HG02763 (cell line): ENCODE measurements around the gene GTF2H1.
A peak's percentile ranks its signal among the peaks of the same experiment; 100 is the strongest.
"Not testable (repeated sequence)": the region's sequence is repeated elsewhere in the genome, so short reads cannot be mapped to it uniquely, and the experiment has no call there.

Experiments
- ATAC-seq: cut with Tn5 transposase; IDR thresholded peaks from one replicate; pipeline ENCODE4 v1.9.1; 2021; ENCODE audit warnings: mild to moderate bottlenecking, moderate library complexity; ENCODE audit not compliant: unreplicated experiment

GTF2H1 gene

DNA sequence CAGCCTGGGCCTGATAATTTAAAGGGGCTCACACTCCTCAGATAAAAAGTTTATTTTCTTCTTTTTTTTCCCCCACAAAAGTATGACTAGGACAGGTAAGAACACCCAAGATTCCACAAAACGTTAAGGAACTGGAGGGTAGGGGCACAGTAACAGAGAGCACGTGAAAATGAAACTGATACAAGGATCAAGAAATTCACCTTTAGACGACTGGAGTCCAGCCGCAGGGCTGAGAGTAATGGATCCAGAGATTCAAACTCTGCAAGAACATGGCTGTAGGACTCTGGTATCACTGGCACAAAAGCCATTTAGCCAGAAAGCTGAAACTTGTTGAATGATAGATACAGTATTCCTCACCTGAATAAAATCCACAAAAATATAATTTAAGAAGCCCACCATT lies 4.8 kb upstream of the GTF2H1 start:
- no peak for ATAC-seq

DNA sequence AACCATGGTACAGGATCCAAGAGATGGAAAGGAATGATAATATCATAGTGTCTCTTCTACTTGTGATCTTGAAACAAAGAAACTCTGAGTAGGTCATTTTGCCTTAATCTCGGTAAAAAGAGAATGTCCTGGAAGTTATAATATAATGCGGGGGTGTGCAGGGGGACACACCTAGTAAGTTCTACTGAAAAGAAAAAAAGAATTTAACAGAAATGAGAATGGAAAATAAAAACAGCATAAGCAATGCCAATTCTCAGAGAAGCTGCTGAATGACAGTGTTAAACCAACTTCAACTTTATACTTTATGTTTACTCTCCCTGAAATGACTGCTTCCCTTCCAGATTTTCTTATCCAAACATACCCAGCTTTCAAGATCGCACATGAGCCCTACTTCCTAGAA lies 2.5 kb upstream of the GTF2H1 start:
- ATAC-seq = no peak

DNA sequence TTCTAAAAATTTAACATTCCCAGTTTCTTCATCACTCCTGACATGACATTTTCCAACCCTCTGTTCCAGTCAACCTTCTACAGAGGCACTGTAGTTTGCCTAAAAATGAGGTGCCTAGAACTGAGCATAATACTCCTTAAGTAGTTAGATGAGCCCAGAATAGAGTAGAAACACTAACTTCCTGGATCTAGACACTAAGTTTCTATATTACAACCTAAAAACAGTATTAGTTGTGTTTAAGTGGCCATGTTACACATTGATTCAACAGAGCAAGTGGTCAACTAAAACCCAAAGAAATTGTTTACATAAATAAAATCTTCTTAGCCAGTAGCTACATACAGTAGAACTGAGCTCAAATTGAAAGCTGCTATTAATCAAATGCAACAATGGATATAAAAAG lies 1.8 kb upstream of the GTF2H1 start:
- ATAC-seq = no peak

DNA sequence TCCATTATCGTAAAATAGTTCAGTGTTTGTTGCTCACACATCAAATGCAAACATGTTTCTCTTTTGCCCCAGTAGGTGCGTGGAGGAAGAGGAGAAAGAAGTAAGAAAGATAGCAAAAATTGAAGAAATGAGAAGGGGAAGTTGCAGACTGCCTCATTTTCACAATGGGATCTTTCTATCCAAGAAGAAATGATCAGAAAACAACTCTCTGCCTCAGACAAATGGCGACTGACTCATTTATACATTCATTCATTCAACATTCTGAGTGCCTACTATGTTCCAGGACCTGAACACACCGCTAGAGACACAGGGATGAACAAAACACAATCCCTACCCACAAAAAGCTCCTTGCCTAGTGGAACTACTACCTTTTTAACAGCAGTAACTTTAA lies 794 bp upstream of the GTF2H1 start:
- peak; percentile 2 for ATAC-seq

DNA sequence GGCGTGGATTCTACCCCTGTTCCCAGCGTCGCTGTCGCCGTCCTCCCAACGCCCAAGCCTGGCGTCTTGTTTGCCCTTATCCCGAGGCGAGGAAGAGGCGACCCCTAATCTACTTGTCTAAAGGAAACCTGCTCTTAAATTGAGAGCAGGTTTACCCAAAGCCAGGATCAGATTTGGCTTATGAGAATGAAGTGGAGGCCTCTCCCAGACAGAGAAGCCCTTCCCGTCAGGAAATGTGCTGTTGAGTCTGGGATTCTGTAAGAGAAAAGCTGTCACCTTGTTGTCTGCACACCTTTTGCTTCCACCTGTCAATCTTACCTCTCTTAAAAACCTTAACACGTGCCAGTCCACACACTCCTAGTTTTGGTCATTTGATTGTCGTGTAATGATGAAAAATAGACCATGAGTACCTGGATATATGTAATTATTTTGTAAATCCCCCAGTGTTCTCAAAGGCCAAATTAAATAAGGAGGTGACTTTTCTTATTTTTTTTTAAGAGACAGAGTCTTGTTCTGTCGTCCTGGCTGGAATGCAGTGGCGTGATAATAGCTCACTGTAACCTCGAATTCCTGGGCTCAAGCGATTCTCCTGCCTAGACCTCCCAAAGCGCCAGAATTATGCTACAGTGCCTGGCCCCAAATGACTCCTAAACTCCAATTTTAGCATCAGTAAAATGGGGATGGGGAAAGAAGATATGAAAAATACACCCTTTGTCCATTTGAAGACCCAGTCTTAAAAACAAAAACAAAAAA lies 627 bp downstream of the GTF2H1 start:
- ATAC-seq = no peak

DNA sequence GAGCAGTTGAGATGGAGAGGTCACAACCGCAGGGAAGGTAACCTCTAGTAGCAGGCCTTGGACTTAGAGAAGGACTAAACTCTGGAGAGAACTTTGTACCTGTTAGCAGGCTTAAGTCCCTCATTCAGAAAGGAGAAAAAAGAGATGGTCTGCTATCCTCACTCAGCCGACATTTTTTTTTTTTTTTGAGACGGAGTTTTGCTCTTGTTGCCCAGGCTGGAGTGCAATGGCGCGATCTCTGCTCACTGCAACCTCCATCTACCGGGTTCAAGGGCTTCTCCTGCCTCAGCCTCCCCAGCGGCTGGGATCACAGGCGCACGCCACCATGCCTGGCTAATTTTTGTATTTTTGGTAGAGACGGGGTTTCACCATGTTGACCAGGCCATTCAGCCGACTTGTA lies 1.5 kb downstream of the GTF2H1 start:
- ATAC-seq = not testable (repeated sequence)

DNA sequence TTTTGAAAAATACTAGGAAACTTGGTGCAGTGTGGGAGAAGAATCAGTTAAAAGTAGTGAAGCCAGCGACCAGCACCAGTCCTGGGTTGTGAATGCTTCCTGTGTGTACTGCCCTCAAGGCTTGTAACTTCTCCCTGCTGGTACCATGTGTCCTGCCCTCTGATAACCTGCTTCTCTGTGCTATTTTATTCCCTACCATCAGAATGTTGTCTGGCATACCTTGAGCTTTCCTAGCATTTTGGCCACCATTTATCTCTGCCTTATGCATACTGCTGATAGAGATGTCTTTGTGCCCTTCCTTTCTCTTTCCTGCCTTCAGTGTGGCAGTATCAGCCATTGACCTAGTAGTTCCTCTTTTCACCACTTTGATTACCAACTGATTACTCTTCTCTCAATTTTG lies 2.0 kb downstream of the GTF2H1 start:
- ATAC-seq = no peak

DNA sequence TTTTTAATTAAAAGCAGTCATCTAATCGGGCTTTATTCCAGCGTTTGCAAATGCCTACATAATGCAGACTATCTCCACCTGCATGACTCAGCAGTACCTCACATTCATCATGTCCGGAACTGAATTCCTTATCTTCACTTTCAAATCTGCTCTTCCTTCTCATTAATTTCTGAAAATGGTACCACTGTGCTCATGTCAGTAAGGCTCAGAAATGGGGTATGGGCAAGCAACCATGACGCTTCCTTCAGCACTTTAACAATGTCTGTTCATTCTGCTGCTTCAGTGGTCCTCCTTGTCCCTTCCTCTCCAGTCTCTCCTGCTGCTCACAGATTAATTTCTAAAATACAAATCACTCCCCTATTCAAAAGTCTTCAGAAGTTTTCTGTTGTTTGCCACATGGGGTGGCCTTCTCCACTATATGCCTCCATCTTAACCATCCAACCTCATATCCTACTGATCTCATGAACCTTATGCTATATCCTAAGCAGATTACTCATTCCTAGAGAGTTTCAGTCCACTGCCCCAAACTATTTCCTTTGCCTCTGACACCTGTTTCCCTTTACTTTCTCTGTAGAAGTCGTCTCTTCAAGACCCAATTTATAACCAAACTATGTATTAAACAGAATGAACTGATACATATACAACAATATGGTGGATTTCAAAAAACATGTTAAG lies 7.0 kb downstream of the GTF2H1 start:
- ATAC-seq = peak; percentile 59

DNA sequence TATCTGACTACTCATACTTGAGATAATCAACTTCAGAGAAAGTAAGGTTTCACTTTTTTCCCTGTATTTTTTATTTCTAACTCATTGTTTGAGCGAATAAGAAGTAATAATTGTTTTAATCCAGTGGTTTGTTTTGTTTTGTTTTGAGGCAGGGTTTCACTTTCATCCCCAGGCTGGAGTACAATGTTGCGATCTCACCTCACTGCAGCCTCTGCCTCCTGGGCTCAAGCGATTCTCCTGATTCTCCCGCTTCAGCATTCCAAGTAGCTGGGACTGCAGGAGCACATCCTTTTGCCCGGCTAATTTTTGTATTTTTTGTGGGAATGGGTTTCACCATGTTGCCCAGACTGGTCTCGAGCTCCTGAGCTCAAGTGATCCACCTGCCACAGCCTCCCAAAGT lies 8.6 kb downstream of the GTF2H1 start:
- ATAC-seq = no peak

DNA sequence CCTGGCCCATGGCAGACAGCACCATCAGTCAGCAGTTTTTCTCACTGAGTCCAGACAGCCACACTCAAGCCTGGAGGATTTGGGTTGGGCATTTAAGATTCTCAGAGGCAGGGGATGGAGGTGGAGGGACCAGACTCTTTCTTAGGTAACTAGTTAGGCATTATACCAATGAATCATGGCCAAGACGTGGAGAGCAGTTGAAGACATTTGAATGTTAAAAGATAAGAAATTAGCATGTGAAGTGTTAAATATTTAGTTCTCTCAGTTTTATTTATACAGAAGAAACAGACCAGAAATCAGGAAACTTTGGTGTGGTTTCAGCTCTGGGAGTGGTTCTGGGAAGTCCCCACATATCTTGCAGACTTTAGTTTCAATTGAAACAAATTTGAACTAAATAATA lies 9.9 kb downstream of the GTF2H1 start:
- no peak for ATAC-seq

DNA sequence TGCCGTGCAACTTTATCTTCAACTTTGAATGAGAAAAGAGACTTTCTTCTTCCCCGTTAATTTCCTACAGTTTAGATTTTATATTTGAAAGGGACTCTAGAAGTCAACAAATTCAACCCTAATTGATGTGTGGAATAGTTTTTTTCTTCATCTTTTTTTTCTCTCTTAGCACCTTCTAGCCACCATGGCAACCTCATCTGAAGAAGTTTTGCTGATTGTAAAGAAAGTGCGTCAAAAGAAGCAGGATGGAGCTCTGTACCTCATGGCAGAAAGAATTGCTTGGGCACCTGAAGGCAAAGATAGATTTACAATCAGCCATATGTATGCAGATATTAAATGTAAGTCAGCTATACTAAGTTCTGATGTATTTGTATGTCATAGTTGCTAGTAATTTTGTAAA lies 10.5 kb downstream of the GTF2H1 start:
- no peak for ATAC-seq

DNA sequence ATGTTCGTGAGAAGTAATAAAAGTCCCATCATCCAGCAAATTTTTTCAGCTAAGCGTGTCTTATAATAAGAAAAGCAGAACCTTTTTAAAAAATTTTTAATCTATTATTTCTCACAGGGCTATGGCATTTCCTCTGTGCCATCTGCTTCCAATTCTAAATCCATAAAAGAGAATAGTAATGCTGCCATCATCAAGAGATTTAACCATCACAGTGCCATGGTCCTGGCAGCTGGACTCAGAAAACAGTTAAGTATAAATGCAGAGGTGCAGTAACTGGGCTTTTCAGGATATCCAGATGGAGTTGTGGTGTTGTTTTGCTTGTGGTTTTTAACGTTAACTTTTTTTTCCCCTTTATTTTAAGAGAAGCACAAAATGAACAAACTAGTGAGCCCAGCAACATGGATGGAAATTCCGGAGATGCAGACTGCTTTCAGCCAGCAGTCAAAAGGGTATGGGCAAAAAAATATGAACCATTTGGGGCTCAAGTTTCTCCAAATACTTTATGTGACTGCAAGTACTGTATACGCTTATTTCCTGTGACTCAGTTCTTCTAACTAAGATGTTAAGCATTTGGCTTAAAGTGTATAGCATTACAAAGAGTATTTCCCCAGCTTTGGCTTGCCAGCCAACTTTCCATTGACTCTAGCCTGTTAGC lies 25.2 kb downstream of the GTF2H1 start:
- no peak for ATAC-seq

DNA sequence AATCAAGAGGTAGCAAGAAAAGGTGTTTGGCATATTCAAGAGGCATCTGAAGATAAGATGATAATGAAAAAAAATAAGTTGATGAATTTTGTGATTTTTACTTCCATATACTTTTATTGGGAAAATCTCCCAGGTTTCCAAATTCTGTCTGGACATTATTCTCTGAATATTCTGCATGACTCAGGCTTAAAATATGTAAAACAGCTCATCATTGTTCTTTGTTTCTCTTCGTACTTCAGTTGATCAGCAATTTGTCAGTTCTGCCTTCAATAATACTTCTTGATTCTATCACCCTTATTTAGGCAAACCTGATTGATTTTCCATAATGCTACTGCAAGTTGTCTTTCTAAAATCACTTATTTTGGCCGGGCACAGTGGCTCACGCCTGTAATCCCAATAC lies 30.2 kb downstream of the GTF2H1 start:
- no peak for ATAC-seq

DNA sequence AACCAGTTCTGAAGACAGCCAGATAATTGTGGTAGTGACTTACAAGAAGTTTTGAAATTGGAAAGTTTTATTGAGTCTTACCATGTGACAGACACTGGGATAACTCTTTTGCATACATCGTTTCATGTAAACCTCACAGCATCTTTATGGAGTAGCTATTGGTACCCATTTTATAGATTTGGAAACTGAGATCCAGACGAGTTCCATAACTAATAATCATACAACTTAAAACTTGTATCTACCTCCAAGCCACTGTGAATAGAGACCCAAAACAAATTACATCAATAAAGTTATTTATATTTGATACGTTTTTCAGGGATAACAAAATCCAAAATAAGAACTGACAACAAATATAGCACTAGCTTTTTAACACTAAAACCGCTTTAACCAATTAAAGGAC lies 36.3 kb downstream of the GTF2H1 start:
- no peak for ATAC-seq

DNA sequence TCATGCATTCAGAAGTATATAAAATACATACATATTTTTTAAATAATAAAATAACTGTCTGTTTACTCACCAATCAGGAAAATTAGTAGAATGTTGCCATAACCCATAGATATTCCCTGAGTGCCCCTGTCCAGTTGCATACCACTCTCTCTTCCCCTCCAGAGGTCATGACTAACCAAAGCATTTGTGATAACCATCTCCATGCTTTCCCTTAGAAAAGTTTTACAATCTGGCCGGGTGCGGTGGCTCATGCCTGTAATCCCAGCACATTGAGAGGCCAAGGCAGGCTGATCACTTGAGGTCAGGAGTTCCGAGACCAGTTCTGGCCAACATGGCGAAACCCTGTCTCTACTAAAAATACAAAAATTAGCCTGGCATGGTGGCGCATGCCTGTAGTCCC lies 38.8 kb downstream of the GTF2H1 start:
- ATAC-seq = no peak

DNA sequence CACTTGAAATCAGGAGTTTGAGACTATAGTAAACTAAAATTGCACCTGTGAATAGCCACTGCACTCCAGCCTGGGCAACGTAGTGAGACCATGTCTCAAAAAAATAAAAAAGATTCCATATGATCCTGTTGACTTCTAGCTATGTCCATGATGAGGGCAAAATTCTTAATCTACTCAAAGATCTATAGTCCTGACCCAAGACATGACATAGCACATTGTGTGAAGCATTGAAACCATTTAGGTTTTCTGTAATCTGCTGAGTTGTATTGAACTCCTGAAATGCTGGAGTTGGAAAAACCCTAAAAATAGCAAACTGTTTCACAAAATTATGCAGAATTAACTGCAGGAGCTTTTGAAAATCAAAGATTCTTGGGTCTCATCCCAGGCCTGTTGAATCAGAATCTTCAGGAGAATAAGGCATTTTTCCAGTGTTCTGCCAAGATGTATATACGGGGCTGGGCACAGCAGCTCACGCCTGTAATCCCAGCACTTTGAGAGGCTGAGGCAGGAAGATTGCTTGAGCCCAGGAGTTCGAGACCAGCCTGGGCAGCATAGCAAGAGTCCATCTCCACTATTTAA lies 42.2 kb downstream of the GTF2H1 start:
- no peak for ATAC-seq

DNA sequence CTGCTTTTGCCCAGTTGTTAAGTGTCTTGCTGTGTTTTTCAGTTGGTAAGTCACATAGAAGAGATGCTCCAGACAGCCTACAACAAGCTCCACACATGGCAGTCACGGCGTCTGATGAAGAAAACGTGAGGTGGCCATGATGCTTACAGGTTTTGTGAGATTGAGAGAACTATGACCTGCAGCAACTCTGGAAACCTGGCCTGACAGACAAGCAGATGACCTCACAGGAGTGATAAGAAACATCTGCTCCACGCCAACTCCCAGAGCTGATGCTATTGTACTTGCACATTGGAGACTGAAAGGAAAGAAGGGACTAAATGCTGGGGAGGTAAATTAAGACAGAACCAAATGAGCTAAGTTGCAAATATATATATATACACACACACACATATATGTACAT lies 43.4 kb downstream of the GTF2H1 start:
- no peak for ATAC-seq

DNA sequence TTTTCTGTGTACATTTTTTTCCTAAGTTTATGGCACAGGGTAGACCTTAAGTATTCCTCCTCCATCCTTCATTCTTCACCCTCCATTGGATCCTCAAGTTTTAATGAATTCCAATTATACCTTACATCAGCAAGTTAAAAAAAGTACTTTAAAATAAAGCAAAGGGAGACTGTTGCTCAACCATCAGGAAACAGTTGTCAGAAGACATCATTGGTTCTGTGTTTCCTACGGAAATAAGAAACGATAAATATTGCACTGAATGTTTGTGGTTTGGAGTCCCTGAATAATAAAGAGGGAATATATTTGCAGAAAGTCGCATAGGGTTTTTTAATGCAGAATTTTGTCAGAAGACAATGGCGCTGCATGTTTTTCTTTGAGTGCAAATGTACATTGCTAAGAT lies 43.9 kb downstream of the GTF2H1 start:
- ATAC-seq = no peak

DNA sequence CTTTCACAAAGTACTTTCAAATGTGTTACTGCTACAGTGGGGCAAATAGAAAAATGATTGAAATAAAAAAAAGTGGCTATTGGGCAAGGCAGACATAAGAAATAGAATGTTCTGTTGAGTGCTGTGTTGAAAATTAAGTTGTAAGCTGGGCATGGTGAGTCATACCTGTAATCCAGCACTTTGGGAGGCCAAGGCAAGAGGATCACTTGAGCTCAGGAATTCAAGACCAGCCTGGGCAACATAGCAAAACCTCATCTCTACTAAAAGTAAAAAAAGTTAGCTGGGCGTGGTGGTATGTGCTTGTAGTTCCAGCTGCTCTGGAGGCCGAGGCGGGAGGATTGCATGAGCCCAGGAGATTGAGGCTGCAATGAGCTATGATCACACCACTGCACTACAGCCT lies 45.1 kb downstream of the GTF2H1 start:
- ATAC-seq = no peak

DNA sequence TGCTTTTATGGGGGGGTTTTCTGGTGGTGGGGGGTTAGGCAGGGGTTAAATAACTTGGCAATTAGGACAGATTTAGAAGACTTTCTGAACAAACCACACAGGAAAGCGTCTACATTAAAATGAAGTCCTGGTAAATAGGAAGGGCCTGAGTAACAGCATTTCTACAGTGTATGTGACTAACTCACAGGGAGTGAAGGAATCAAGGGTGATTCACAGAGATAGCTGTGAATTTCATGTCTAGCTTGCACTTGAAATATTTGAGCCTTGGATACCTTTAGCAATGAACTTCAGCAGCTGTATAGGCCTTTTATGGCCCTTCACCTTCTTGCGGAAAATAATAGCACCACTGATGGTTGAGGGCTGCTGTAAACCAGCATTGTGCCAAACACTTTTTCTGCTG lies 45.9 kb downstream of the GTF2H1 start:
- ATAC-seq = no peak

DNA sequence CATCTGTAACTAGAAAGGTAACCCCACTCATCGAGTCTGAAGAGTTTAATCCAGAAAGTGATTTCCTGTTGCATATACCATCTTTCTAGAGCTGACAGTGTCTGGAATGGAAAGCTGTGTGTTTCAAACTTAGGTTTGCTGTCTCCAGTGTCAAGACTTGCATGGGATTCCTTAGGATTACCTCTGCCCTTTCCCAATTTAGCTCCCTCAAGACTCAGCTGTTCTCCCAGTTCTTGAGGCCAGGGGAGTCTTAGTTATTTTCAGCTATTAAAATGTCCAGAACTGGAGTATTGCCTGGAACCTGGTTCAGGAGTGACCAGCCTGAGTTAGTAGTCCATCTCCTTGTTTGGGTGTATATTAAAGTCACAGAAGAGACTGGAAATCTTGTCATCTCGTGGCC lies 47.0 kb downstream of the GTF2H1 start:
- no peak for ATAC-seq

DNA sequence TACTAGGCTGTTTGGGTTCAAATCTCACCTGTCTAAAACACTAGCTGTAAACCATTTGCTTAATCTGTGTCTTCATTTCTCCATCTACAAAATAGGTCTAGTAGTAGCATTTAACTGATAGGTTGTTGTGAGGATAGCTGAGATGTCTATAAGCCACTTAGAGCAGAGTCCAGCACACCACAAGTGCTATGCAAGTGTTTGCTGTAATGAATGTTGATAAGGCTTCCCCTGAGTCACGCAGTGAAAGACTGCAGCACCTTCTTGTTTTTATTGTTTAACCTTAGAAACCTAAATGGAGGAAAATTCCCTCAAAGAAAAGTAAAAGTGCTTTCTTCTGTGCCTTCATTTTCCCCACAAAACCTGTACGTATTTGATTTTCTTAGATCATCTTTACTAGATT lies 48.9 kb downstream of the GTF2H1 start:
- ATAC-seq = no peak
